ENCODE measurements around the gene TMOD1.
A peak's percentile ranks its signal among the peaks of the same experiment; 100 is the strongest.

TMOD1 gene

GRCh38 chr9:97548819-97549540, 47.5 kb downstream of the TMOD1 start:
- DNase-seq (ENCODE audit: low spot score) = no peak

- no peak for DNase-seq (ENCODE audit: low spot score)
Observed at GRCh38 chr9:97550386-97550785, 48.9 kb downstream of the TMOD1 start.

GRCh38 chr9:97551308-97551707, 49.8 kb downstream of the TMOD1 start:
- no peak for DNase-seq (ENCODE audit: low spot score)

- DNase-seq (ENCODE audit: low spot score) = no peak
Observed at GRCh38 chr9:97553141-97553540, 51.7 kb downstream of the TMOD1 start.

- no peak for DNase-seq (ENCODE audit: low spot score)
Observed at GRCh38 chr9:97553841-97554240, 52.4 kb downstream of the TMOD1 start.

- no peak for DNase-seq (ENCODE audit: low spot score)
Observed at GRCh38 chr9:97554566-97555075, 53.2 kb downstream of the TMOD1 start.

GRCh38 chr9:97555164-97555563, 53.7 kb downstream of the TMOD1 start:
- DNase-seq (ENCODE audit: low spot score) = no peak

- DNase-seq (ENCODE audit: low spot score) = no peak
Observed at GRCh38 chr9:97556036-97556720, 54.7 kb downstream of the TMOD1 start.

GRCh38 chr9:97556721-97557605, 55.5 kb downstream of the TMOD1 start:
- DNase-seq (ENCODE audit: low spot score) = no peak

- DNase-seq (ENCODE audit: low spot score) = no peak
Observed at GRCh38 chr9:97557606-97558095, 56.2 kb downstream of the TMOD1 start.

- DNase-seq (ENCODE audit: low spot score) = no peak
Observed at GRCh38 chr9:97558701-97559101, 57.2 kb downstream of the TMOD1 start.

GRCh38 chr9:97559111-97559514, 57.6 kb downstream of the TMOD1 start:
- no peak for DNase-seq (ENCODE audit: low spot score)

GRCh38 chr9:97560154-97560553, 58.7 kb downstream of the TMOD1 start:
- no peak for DNase-seq (ENCODE audit: low spot score)

- no peak for DNase-seq (ENCODE audit: low spot score)
Observed at GRCh38 chr9:97560851-97561250, 59.4 kb downstream of the TMOD1 start.

- DNase-seq (ENCODE audit: low spot score) = no peak
Observed at GRCh38 chr9:97561501-97561900, 60.0 kb downstream of the TMOD1 start.

- DNase-seq (ENCODE audit: low spot score) = no peak
Observed at GRCh38 chr9:97562542-97562941, 61.1 kb downstream of the TMOD1 start.

- no peak for DNase-seq (ENCODE audit: low spot score)
Observed at GRCh38 chr9:97563458-97564135, 62.1 kb downstream of the TMOD1 start.

GRCh38 chr9:97564291-97565175, 63.1 kb downstream of the TMOD1 start:
- DNase-seq (ENCODE audit: low spot score) = peak; percentile 9

- DNase-seq (ENCODE audit: low spot score) = no peak
Observed at GRCh38 chr9:97565262-97565661, 63.8 kb downstream of the TMOD1 start.

GRCh38 chr9:97567182-97567893, 65.9 kb downstream of the TMOD1 start:
- DNase-seq (ENCODE audit: low spot score) = no peak
